Measurements from ENCODE around the gene CRYBB1. TPM values are rescaled to one million over a fixed set of nuclear protein-coding genes. Genes with fewer than 3 reads are reported as not detected.

Gene CRYBB1
- total RNA-seq, 1 donor from 2014 or later, result not detected

DNA sequence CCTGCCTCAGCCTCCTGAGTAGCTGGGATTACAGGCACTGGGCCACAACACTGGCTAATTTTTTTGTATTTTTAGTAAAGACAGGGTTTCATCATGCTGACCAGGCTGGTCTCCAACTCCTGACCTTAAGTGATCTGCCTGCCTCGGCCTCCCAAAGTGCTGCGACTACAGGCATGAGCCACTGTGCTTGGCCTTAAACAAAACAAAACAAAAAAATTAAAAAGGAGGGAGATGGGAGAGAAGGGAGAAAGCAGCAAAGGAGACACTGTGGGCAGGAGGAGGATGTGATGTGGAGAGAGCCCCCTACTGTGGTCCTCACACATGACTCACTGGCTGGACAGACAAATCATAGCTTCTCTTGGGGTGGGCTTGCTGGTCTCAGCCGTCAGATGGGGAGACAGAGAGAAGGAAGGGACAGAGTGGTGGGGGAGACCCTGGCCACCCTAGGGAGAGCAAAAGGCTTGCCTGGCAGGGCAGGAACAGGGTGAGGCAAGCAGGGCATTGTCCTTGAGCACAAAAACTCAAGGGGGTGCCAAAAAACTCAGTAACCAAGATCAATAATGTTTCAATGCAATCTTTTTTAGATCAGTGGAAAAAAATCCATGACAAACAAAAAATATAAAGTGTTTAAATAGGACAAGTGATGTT is 59.5 kb downstream of the CRYBB1 start:
- intact Hi-C loops (cut with micrococcal nuclease), result no loop called here

DNA sequence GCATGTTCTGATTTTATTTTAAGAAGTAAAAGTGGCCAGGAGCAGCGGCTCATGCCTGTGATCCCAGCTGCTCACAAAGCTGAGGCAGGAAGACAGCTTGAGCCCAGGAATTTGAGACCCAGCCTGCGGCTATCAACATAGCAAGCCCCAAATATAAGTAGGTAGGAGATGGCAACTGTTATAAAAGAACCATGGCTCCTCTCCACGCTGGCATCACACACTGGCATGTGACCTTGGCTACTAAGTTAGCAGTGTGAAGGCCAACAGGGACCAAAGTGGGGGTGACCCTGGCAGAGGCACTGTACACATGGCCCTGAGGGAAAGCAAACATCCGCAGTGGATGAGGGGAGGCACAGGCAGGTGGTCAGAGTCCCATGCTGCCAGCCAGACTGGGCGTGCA is 60.9 kb downstream of the CRYBB1 start:
- intact Hi-C loops (cut with micrococcal nuclease), result no loop called here

DNA sequence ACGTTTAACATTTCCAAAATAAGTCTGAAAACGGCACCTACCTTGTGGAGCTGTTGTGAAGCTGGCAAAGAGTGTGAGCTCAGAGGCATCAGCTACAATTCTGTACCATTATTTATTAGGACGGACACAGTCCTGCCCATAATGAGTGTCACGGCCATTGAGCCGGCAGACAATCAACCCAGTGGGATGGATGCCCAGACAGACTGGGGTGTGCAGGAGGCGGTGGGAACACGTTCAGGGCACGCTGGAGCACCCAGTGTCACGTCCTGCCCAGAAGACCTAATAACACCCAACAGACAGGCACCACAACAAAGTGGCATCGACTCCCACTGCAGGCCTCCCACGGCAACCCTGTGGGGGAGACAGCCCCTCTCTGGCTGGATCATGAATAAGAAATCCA is 62.3 kb downstream of the CRYBB1 start:
- intact Hi-C loops (cut with micrococcal nuclease), result no loop called here

DNA sequence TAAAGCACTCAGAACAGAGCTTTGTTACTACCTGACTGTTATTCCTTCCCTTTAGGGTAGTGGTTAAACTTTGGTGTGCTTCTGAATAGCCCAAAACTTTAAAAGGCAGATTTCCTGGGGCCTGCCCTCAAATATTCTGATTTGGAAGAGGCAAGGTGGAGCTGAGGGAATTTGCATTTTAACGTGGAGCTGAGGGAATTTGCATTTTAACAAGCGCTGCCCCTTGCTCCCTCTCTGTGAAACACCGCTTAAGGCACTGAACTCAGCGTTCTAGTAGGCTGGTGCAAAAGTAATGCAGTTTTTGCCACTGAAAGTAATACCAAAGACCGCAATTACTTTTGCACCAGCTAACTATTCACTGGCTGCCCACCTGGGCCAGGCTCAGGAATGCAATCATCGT is 62.9 kb downstream of the CRYBB1 start:
- intact Hi-C loops (cut with micrococcal nuclease), result no loop called here

- intact Hi-C loops (cut with micrococcal nuclease), result loop anchor here (2.0 kb wide), 1 partner anchor 68 kb away; no protein-coding TSS in a partner anchor
Observed at GRCh38 chr22:26553056-26553752, 64.6 kb downstream of the CRYBB1 start.

- intact Hi-C loops (cut with micrococcal nuclease), result loop anchor here (2.0 kb wide), 1 partner anchor 68 kb away; no protein-coding TSS in a partner anchor
Observed at GRCh38 chr22:26552466-26552865, 65.4 kb downstream of the CRYBB1 start.

GRCh38 chr22:26551568-26551967 is 66.3 kb downstream of the CRYBB1 start:
- intact Hi-C loops (cut with micrococcal nuclease), result no loop called here

DNA sequence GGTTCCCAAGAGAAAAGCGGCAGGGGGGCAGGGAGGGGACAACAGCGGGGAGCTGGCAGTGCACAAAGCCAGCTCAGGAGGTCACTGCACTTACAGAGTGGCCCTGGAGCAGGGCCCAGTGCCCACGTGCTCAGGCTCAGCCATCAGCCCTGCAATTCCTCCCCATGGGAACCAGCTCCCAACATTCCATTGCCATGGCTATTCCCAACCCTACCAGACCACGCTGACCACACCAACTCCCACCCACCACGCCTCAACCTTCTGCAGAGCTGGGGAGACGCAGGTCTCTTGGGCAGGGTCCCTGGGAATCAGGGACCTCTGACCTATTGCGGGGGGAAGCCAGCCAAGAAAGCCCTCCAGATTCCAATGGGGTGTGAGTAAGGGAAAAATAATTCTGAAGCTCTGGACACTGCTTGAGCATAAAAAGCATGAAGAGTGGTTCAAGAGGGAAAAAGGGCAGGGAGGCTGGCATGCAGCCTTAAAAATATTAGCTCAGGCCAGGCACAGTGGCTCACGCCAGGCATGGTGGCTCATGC is 67.3 kb downstream of the CRYBB1 start:
- intact Hi-C loops (cut with micrococcal nuclease), result no loop called here

GRCh38 chr22:26549902-26550497 is 67.8 kb downstream of the CRYBB1 start:
- intact Hi-C loops (cut with micrococcal nuclease), result loop anchor here (2.0 to 5.0 kb wide), 2 partner anchors 37 to 42 kb away; partner anchors contain the start of genes TFIP11 and TPST2

Other genes with a start within 250 kb of the CRYBB1 start
- gene ASPHD2, start 188.8 kb downstream of the CRYBB1 start, total RNA-seq, result 17.4 and 18.5 TPM in 2 replicates
- 37.1 and 38.1 TPM in 2 replicates for gene HPS4, start 134.2 kb downstream of the CRYBB1 start, total RNA-seq
- gene SRRD, start 134.2 kb downstream of the CRYBB1 start, total RNA-seq, result 22.8 and 23.4 TPM in 2 replicates
- 62.8 and 64.1 TPM in 2 replicates for gene TFIP11, start 105.6 kb downstream of the CRYBB1 start, total RNA-seq
- gene TPST2, start 27.9 kb downstream of the CRYBB1 start, total RNA-seq, result 74.8 and 82.1 TPM in 2 replicates
- gene CRYBA4, start 3.9 kb upstream of the CRYBB1 start, total RNA-seq, result 0.27 TPM in 1 of 2 replicates, not detected in the other
- gene MIAT, start 39.6 kb upstream of the CRYBB1 start, total RNA-seq, result 249 and 268 TPM in 2 replicates